Peyer's patch (tissue), 4 donors: Measurements from ENCODE around the gene RASAL2. TPM values are rescaled to one million over a fixed set of nuclear protein-coding genes. Genes with fewer than 3 reads are reported as not detected.

Source experiments
- DNase-seq, 3 donors: peaks; one replicate each; pipeline ENCODE4 v3.0.0-alpha.2; 2017 to 2019
- H3K27ac ChIP-seq, 4 donors: fragments of 200-600 bp; sonication (generic); one replicate each; pipeline ENCODE4 v1.5.1; 2016 to 2019
- H3K27me3 ChIP-seq, 2 donors: fragments of 200-600 bp; sonication (generic); one replicate each; pipeline ENCODE4 v1.5.1; 2019
- H3K36me3 ChIP-seq, 3 donors: fragments of 200-600 bp; sonication (generic); one replicate each; pipeline ENCODE4 v1.5.1; 2016 to 2019
- H3K4me1 ChIP-seq, 4 donors: fragments of 200-600 bp; sonication (generic); one replicate each; pipeline ENCODE4 v1.5.1; 2016 to 2019
- H3K4me3 ChIP-seq, 4 donors: fragments of 200-600 bp; sonication (generic); 1 replicate in 3 of 4; 2 replicates in 1 of 4; pipeline ENCODE4 v1.5.1; 2016 to 2019; ENCODE audit warnings: mild to moderate bottlenecking in 1 of 4
- H3K9me3 ChIP-seq, 4 donors: fragments of 200-600 bp; sonication (generic); one replicate each; pipeline ENCODE4 v1.5.1; 2016 to 2019; ENCODE audit warnings: mild to moderate bottlenecking in 1 of 4
- CTCF ChIP-seq, 6 experiments: fragments of 450-650 bp in 4 of 6; fragments of 200-600 bp in 2 of 6; sonication (generic) in 1 of 6; IDR thresholded peaks; one replicate each; pipeline ENCODE4 v1.5.1; 2017 to 2019; ENCODE audit warnings: antibody characterized with exemption in 6 of 6, mild to moderate bottlenecking in 3 of 6, moderate library complexity in 1 of 6
- POLR2A ChIP-seq, 2 donors: fragments of 450-650 bp; IDR thresholded peaks; one replicate each; pipeline ENCODE4 v1.5.1; 2017; ENCODE audit warnings: antibody characterized with exemption in 2 of 2, mild to moderate bottlenecking in 2 of 2, moderate library complexity in 2 of 2
- total RNA-seq, 4 donors: library from RNA; depleted of rRNA; stranded (reverse); fragments of >200 nt; gene quantifications; one replicate each; pipeline ENCODE4 v1.1.0, GENCODE V29; 2016

Gene RASAL2
- total RNA-seq, 4 donors from 2014 or later = 10.2 to 35.5 (median 20.0) TPM

- TF ChIP-seq POLR2A (IDR thresholded peaks at IDR 0.05) (no peak), CTCF (IDR thresholded peaks at IDR 0.05) (no peak)
- H3K4me1 ChIP-seq = no peaks in the 10 kb centered on the region
- H3K9me3 ChIP-seq = no peaks in the 10 kb centered on the region
- H3K27ac ChIP-seq = no peak overlapping the region
- no peaks in the 10 kb centered on the region for H3K36me3 ChIP-seq
- no peak for DNase-seq
- no peaks in the 10 kb centered on the region for H3K27me3 ChIP-seq
- H3K4me3 ChIP-seq = no peak overlapping the region
These were observed 28.0 kb downstream of the RASAL2 start for GRCh38 chr1:178121883-178122282.

GRCh38 chr1:178122283-178122682 lies 28.4 kb downstream of the RASAL2 start:
- no peaks in the 10 kb centered on the region for H3K4me1 ChIP-seq
- H3K36me3 ChIP-seq = no peaks in the 10 kb centered on the region
- no peak for DNase-seq
- H3K27me3 ChIP-seq = no peaks in the 10 kb centered on the region
- no peak overlapping the region for H3K4me3 ChIP-seq
- no peak overlapping the region for H3K27ac ChIP-seq
- no peak for TF ChIP-seq CTCF (IDR thresholded peaks at IDR 0.05)
- TF ChIP-seq POLR2A (IDR thresholded peaks at IDR 0.05) = no peak
- no peaks in the 10 kb centered on the region for H3K9me3 ChIP-seq

GRCh38 chr1:178124115-178124514 lies 30.2 kb downstream of the RASAL2 start:
- TF ChIP-seq POLR2A (IDR thresholded peaks at IDR 0.05) (no peak), CTCF (IDR thresholded peaks at IDR 0.05) (no peak)
- Histone ChIP-seq H3K4me3 (no peak overlapping the region), H3K4me1 (no peaks in the 10 kb centered on the region), H3K9me3 (no peaks in the 10 kb centered on the region), H3K36me3 (no peaks in the 10 kb centered on the region), H3K27me3 (no peaks in the 10 kb centered on the region), H3K27ac (no peak overlapping the region)
- DNase-seq = no peak

GRCh38 chr1:178126261-178126660 lies 32.4 kb downstream of the RASAL2 start:
- Histone ChIP-seq H3K9me3 (no peaks in the 10 kb centered on the region), H3K27me3 (no peaks in the 10 kb centered on the region), H3K4me1 (no peaks in the 10 kb centered on the region), H3K4me3 (no peak overlapping the region), H3K27ac (peak overlapping the region in 1 of 4 donors; percentile 50), H3K36me3 (no peaks in the 10 kb centered on the region)
- TF ChIP-seq CTCF (IDR thresholded peaks at IDR 0.05) (no peak), POLR2A (IDR thresholded peaks at IDR 0.05) (no peak)
- no peak for DNase-seq

- Histone ChIP-seq H3K27ac (peak overlapping the region in 1 of 4 donors; percentile 50), H3K4me3 (no peak overlapping the region), H3K4me1 (no peaks in the 10 kb centered on the region), H3K9me3 (no peaks in the 10 kb centered on the region), H3K27me3 (no peaks in the 10 kb centered on the region), H3K36me3 (no peaks in the 10 kb centered on the region)
- TF ChIP-seq CTCF (IDR thresholded peaks at IDR 0.05) (no peak), POLR2A (IDR thresholded peaks at IDR 0.05) (no peak)
- DNase-seq = no peak
These were observed 32.9 kb downstream of the RASAL2 start for GRCh38 chr1:178126741-178127185.
